HG03175 (cell line): Measurements from ENCODE around the gene IMMP2L.
"Not testable (repeated sequence)": the region's sequence is repeated elsewhere in the genome, so short reads cannot be mapped to it uniquely, and the experiment has no call there.

Experiments used
- ATAC-seq: cut with Tn5 transposase; IDR thresholded peaks from one replicate; pipeline ENCODE4 v1.9.1; 2021; ENCODE audit warnings: mild to moderate bottlenecking, moderate library complexity; ENCODE audit not compliant: unreplicated experiment

Gene IMMP2L

GRCh38 chr7:110973196-110973990 is 588.9 kb downstream of the IMMP2L start:
- ATAC-seq: no peak

- no peak for ATAC-seq
These were observed 597.5 kb downstream of the IMMP2L start for GRCh38 chr7:110964775-110965174.

GRCh38 chr7:110962826-110963225 is 599.5 kb downstream of the IMMP2L start:
- ATAC-seq: no peak

- ATAC-seq: no peak
These were observed 599.9 kb downstream of the IMMP2L start for GRCh38 chr7:110962374-110962773.

GRCh38 chr7:110960811-110961210 is 601.5 kb downstream of the IMMP2L start:
- no peak for ATAC-seq

- ATAC-seq: no peak
These were observed 614.0 kb downstream of the IMMP2L start for GRCh38 chr7:110948280-110948679.

- ATAC-seq: no peak
These were observed 614.9 kb downstream of the IMMP2L start for GRCh38 chr7:110947408-110947807.

- ATAC-seq: no peak
These were observed 617.2 kb downstream of the IMMP2L start for GRCh38 chr7:110944966-110945644.

- ATAC-seq: no peak
These were observed 617.8 kb downstream of the IMMP2L start for GRCh38 chr7:110944448-110944847.

- no peak for ATAC-seq
These were observed 618.5 kb downstream of the IMMP2L start for GRCh38 chr7:110943701-110944345.

- ATAC-seq: no peak
These were observed 620.9 kb downstream of the IMMP2L start for GRCh38 chr7:110941385-110941784.

GRCh38 chr7:110940756-110941155 is 621.5 kb downstream of the IMMP2L start:
- ATAC-seq: no peak

GRCh38 chr7:110938165-110938564 is 624.1 kb downstream of the IMMP2L start:
- ATAC-seq: no peak

- ATAC-seq: not testable (repeated sequence)
These were observed 625.6 kb downstream of the IMMP2L start for GRCh38 chr7:110936665-110937064.

GRCh38 chr7:110929480-110930249 is 632.6 kb downstream of the IMMP2L start:
- ATAC-seq: no peak

- ATAC-seq: no peak
These were observed 639.4 kb downstream of the IMMP2L start for GRCh38 chr7:110922906-110923305.

GRCh38 chr7:110921595-110922151 is 640.6 kb downstream of the IMMP2L start:
- ATAC-seq: no peak

- peak; percentile 80 for ATAC-seq
These were observed 643.2 kb downstream of the IMMP2L start for GRCh38 chr7:110918949-110919548.

GRCh38 chr7:110914263-110914662 is 648.0 kb downstream of the IMMP2L start:
- ATAC-seq: no peak

GRCh38 chr7:110911632-110912031 is 650.7 kb downstream of the IMMP2L start:
- ATAC-seq: no peak
